Measurements from ENCODE around the gene MGP.

DNA sequence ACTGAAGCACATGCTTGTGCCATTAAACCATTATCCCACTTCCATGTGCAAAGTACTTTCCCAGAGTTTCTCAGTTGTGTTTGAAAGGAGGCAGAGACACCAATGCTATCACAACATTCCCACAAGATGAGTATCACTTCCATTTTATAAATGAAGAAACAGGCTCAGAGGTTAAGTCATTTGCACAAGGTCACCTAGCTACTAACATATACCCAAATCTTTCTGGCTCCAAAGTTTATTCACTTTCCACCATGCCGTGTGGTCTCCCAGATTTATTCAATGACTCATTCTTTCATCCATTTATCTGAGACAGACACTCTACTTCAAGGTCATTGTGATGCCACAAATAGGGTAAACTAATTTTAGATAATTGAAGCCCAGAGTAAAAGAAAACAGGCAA is 51.7 kb downstream of the MGP start:
- TF ChIP-seq, protein P1, sequence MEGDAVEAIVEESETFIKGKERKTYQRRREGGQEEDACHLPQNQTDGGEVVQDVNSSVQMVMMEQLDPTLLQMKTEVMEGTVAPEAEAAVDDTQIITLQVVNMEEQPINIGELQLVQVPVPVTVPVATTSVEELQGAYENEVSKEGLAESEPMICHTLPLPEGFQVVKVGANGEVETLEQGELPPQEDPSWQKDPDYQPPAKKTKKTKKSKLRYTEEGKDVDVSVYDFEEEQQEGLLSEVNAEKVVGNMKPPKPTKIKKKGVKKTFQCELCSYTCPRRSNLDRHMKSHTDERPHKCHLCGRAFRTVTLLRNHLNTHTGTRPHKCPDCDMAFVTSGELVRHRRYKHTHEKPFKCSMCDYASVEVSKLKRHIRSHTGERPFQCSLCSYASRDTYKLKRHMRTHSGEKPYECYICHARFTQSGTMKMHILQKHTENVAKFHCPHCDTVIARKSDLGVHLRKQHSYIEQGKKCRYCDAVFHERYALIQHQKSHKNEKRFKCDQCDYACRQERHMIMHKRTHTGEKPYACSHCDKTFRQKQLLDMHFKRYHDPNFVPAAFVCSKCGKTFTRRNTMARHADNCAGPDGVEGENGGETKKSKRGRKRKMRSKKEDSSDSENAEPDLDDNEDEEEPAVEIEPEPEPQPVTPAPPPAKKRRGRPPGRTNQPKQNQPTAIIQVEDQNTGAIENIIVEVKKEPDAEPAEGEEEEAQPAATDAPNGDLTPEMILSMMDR (IDR thresholded peaks at IDR 0.05): no peak
- TF ChIP-seq POLR2A (IDR thresholded peaks at IDR 0.05): no peak

Measured in lower leg skin (tissue), 3 donors.